A673 (cell line): ENCODE measurements around the gene OR10D3. TPM values are rescaled to one million over a fixed set of nuclear protein-coding genes. Genes with fewer than 3 reads are reported as not detected.
A peak's percentile ranks its signal among the peaks of the same experiment; 100 is the strongest.
"Not testable (repeated sequence)": the region's sequence is repeated elsewhere in the genome, so short reads cannot be mapped to it uniquely, and the experiment has no call there.

ENCODE experiments used
- BruUV-seq: library from RNA; stranded (reverse); fragments of 400-500 nt; replicated peaks from 2 replicates; lab custom pipeline; 2021; lab: Mats Ljungman, UMichigan
- CTCF ChIA-PET: fragments of 300-600 bp; sonication (Branson Sonifier 250); formaldehyde crosslinking; loops from one replicate; lab custom pipeline; 2022; ENCODE audit warnings: antibody characterized with exemption; lab: Charles Lee
- POLR2A ChIA-PET: fragments of 300-600 bp; sonication (Branson Sonifier 250); formaldehyde crosslinking; loops from one replicate; lab custom pipeline; 2022; ENCODE audit warnings: antibody characterized with exemption; ENCODE audit not compliant: low non-redundant PET; lab: Charles Lee
- DNase-seq: peaks from one replicate; pipeline ENCODE4 v3.0.0-alpha.2; 2015; ENCODE audit warnings: low spot score
- H3K27ac ChIP-seq: fragments of 200-600 bp; sonication (generic); 2 replicates; pipeline ENCODE4 v1.5.1; 2016; ENCODE audit warnings: mixed run types, low read depth, mild to moderate bottlenecking, mixed read lengths, antibody characterized with exemption, low read length; ENCODE audit not compliant: poor library complexity, severe bottlenecking
- H3K27me3 ChIP-seq: fragments of 200-600 bp; sonication (generic); replicated peaks from 2 replicates; pipeline ENCODE4 v1.6.1; 2017; ENCODE audit warnings: mixed run types, low read depth, mild to moderate bottlenecking, mixed read lengths, antibody characterized with exemption, low read length; ENCODE audit not compliant: insufficient read depth, poor library complexity
- H3K36me3 ChIP-seq: fragments of 200-600 bp; sonication (generic); 2 replicates; pipeline ENCODE4 v1.6.1; 2016; ENCODE audit warnings: mixed run types, mild to moderate bottlenecking, mixed read lengths, antibody characterized with exemption, low read length; ENCODE audit not compliant: insufficient read depth, poor library complexity, severe bottlenecking
- H3K4me1 ChIP-seq: fragments of 200-600 bp; sonication (generic); 2 replicates; pipeline ENCODE4 v1.6.1; 2017; ENCODE audit warnings: mixed run types, mild to moderate bottlenecking, mixed read lengths, antibody characterized with exemption, low read length; ENCODE audit not compliant: insufficient read depth, poor library complexity, severe bottlenecking
- H3K4me3 ChIP-seq: fragments of 200-600 bp; sonication (generic); 2 replicates; pipeline ENCODE4 v1.5.1; 2016; ENCODE audit warnings: low read depth, mixed run types, mild to moderate bottlenecking, mixed read lengths, low read length; ENCODE audit not compliant: poor library complexity, severe bottlenecking
- H3K9me3 ChIP-seq: fragments of 200-600 bp; sonication (generic); 2 replicates; pipeline ENCODE4 v1.6.1; 2016; ENCODE audit warnings: mixed run types, low read depth, mild to moderate bottlenecking, mixed read lengths, antibody characterized with exemption, low read length; ENCODE audit not compliant: poor library complexity, severe bottlenecking
- EZH2 ChIP-seq: fragments of 200-600 bp; sonication (generic); IDR thresholded peaks from 2 replicates; pipeline ENCODE4 v1.6.1; 2017; ENCODE audit warnings: borderline replicate concordance, low read depth, mild to moderate bottlenecking, mixed read lengths, antibody characterized with exemption, low read length; ENCODE audit not compliant: poor library complexity, severe bottlenecking
- intact Hi-C: fragments of 100-400 bp; cut with micrococcal nuclease; formaldehyde crosslinking; loops from one replicate; pipeline ENCODE4 v1.10.0; 2022; ENCODE audit not compliant: unreplicated experiment
- total RNA-seq: library from RNA; stranded (reverse); gene quantifications from 2 replicates; pipeline ENCODE4 v1.2.3, GENCODE V29; 2021
- TF ChIP-seq, protein P1 (sequence below): fragments of 300-800, 200-600 bp; sonication (generic); conservative IDR thresholded peaks from 2 replicates; pipeline ENCODE4 v1.5.1; 2017; ENCODE audit warnings: low read depth, mild to moderate bottlenecking, antibody characterized with exemption, low read length, moderate library complexity, mixed read lengths

The OR10D3 gene
- total RNA-seq, 1 experiment from 2014 or later: not detected

DNA sequence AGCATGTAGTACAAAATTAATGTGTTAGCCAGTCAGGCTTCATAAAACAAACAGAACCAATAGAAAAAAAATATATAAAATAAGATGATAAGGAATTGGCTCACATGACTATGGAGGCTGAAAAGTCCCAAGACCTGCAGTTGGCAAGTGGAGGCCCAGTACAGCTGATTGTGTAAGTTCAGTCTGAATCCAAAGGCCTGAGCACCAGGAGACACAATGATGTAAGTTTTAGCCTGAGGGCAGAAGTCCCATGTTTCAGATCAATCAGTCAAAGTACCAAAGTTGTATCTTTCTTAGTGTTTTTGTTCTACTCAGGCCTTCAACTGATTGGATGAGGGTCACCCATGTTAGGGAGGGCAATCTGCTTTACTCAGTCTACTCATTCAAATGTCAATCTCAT lies 14.3 kb upstream of the OR10D3 start:
- intact Hi-C loops: no loop called here
- no peaks in the 10 kb centered on the region for H3K36me3 ChIP-seq
- no peak for DNase-seq
- H3K27ac ChIP-seq: no peak overlapping the region
- H3K27me3 ChIP-seq: no peaks in the 10 kb centered on the region
- ChIA-PET POLR2A (no interaction called here), CTCF (no interaction called here)
- no peaks in the 10 kb centered on the region for H3K9me3 ChIP-seq
- H3K4me3 ChIP-seq: no peak overlapping the region
- H3K4me1 ChIP-seq: peaks cover 4% of the 10 kb centered on the region
- TF ChIP-seq EZH2: no peak
- TF ChIP-seq, protein P1, sequence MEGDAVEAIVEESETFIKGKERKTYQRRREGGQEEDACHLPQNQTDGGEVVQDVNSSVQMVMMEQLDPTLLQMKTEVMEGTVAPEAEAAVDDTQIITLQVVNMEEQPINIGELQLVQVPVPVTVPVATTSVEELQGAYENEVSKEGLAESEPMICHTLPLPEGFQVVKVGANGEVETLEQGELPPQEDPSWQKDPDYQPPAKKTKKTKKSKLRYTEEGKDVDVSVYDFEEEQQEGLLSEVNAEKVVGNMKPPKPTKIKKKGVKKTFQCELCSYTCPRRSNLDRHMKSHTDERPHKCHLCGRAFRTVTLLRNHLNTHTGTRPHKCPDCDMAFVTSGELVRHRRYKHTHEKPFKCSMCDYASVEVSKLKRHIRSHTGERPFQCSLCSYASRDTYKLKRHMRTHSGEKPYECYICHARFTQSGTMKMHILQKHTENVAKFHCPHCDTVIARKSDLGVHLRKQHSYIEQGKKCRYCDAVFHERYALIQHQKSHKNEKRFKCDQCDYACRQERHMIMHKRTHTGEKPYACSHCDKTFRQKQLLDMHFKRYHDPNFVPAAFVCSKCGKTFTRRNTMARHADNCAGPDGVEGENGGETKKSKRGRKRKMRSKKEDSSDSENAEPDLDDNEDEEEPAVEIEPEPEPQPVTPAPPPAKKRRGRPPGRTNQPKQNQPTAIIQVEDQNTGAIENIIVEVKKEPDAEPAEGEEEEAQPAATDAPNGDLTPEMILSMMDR: no peak
- no TSS peak for BruUV-seq

DNA sequence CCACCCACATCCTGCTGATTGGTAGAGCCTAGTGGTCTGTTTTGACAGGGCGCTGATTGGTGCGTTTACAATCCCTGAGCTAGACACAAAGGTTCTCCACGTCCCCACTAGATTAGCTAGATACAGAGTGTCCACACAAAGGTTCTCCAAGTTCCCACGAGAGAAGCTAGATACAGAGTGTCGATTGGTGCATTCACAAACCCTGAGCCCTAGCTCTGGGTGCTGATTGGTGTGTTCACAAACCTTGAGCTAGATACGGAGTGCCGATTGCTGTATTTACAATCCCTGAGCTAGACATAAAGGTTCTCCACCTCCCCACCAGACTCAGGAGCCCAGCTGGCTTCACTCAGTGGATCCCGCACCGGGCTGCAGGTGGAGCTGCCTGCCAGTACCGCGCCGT lies 12.8 kb upstream of the OR10D3 start:
- H3K36me3 ChIP-seq, POLR2A ChIA-PET, H3K4me3 ChIP-seq, H3K27me3 ChIP-seq, H3K27ac ChIP-seq, intact Hi-C loops, BruUV-seq, H3K9me3 ChIP-seq, CTCF ChIA-PET, DNase-seq, H3K4me1 ChIP-seq: not testable (repeated sequence)

DNA sequence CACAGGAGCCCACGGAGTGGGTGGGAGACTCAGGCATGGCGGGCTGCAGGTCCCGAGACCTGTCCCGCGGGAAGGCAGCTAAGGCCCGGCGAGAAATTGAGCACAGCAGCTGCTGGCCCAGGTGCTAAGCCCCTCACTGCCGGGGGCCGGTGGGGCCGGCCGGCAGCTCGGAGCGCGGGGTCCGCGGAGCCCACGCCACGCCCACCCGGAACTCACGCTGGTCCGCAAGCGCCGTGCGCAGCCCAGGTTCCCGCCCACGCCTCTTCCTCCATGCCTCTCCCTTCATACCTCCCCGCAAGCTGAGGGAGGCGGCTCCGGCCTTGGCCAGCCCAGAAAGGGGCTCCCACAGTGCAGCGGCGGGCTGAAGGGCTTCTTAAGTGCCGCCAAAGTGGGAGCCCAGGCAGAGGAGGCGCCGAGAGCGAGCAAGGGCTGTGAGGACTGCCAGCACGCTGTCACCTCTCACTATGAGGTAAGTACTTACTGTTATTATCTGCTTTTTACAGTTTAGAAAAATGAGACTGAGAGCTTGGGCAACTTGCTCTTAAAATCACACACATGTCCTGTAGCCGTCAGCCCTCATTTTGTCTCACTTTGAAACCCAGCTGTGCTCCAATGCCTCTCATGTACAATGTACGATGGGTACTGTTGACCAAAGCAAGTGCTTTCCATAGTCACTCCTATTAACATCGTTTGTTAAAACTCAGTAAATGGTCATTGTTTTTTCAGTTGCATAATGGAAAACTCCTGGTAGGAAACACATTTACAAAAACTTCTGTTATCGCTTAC lies 12.2 kb upstream of the OR10D3 start:
- intact Hi-C loops: no loop called here
- Histone ChIP-seq H3K4me1 (peaks cover 8% of the 10 kb centered on the region), H3K9me3 (no peaks in the 10 kb centered on the region), H3K27me3 (no peaks in the 10 kb centered on the region), H3K27ac (no peak overlapping the region), H3K36me3 (no peaks in the 10 kb centered on the region), H3K4me3 (no peak overlapping the region)
- CTCF ChIA-PET: no interaction called here
- no peak for TF ChIP-seq EZH2
- TF ChIP-seq, protein P1: no peak
- POLR2A ChIA-PET: no interaction called here
- BruUV-seq: no TSS peak
- DNase-seq: no peak

DNA sequence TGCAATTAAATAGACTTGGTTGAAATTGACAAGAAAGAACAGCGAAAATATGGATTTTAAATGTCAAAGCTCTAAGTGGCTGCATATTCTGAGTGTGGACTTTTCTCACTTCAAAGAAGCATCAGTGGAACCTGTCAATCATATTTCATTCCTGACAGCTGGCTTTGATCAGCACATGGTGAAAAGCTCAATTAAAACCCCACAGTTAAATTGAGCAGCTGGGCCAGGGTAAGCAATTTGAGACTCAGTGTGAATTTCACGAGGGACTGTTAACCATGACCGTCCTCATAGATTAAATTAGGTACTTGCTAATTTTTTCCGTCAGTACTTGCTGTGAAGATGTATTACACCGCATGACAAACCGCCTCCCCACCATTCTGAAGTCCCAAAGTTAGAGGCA lies 11.0 kb upstream of the OR10D3 start:
- H3K9me3 ChIP-seq: no peaks in the 10 kb centered on the region
- H3K27me3 ChIP-seq: no peaks in the 10 kb centered on the region
- BruUV-seq: no TSS peak
- TF ChIP-seq, protein P1: no peak
- no peak for TF ChIP-seq EZH2
- H3K27ac ChIP-seq: no peak overlapping the region
- no peaks in the 10 kb centered on the region for H3K36me3 ChIP-seq
- ChIA-PET CTCF (no interaction called here), POLR2A (no interaction called here)
- DNase-seq: peak; percentile 40
- H3K4me1 ChIP-seq: peaks cover 8% of the 10 kb centered on the region
- intact Hi-C loops: no loop called here
- H3K4me3 ChIP-seq: no peak overlapping the region
